Measurements from ENCODE around the gene MEI1. TPM values are rescaled to one million over a fixed set of nuclear protein-coding genes. Genes with fewer than 3 reads are reported as not detected.

The MEI1 gene
- total and polyA plus RNA-seq, 9 of the 15 experiments (the other 6 are each of a cell fraction or from before 2014, with no cell fraction given): 0.08 to 0.68 (median 0.18) TPM; not detected in 2

- ChIA-PET CTCF (ENCODE audit: low intra/inter-chr PET ratio) (no interaction called here), POLR2A (interaction anchor here (0.7 kb wide), 1 partner anchor 74 kb away, joined by 3 read pairs; no protein-coding TSS in a partner anchor)
- in situ Hi-C loops (cut with MboI) (loop anchor here (5.0 kb wide), 1 partner anchor 247 kb away; no protein-coding TSS in a partner anchor), intact Hi-C loops (cut with micrococcal nuclease) (loop anchor here (5.0 kb wide), 1 partner anchor 52 kb away; no protein-coding TSS in a partner anchor)
- Histone ChIP-seq H3K4me1 (replicated peaks in 1 of 2; ENCODE audit: control insufficient read depth in 2 of 2, insufficient read depth in 2 of 2, low read length in 2 of 2) (peaks cover 2 to 18% of the 10 kb centered on the region in 2 experiments; a peak in 3 of 5 replicates), H3K79me2 (ENCODE audit: control insufficient read depth, insufficient read depth, low read length) (no peaks in the 10 kb centered on the region), H2AFZ (ENCODE audit: low read depth, low read length) (no peak overlapping the region), H3K4me3 (no peak overlapping the region), H3K36me3 (ENCODE audit: control insufficient read depth, insufficient read depth, low read length) (peaks cover 9% of the 10 kb centered on the region; the same call in 2 of the 3 replicates), H4K20me1 (replicated peaks; ENCODE audit: control insufficient read depth, insufficient read depth, low read length) (no peaks in the 10 kb centered on the region; the same call in 1 of the 2 replicates), H3K27ac (ENCODE audit: extremely low read depth, low read depth, low read length) (no peak overlapping the region), H3K9ac (ENCODE audit: insufficient read depth in 1 of 2, low read depth in 2 of 2, low read length in 2 of 2) (no peak overlapping the region), H3K27me3 (ENCODE audit: control insufficient read depth in 2 of 2, insufficient read depth in 2 of 2, low read length in 2 of 2) (no peaks in the 10 kb centered on the region), H3K4me2 (ENCODE audit: insufficient read depth, low read length) (no peak overlapping the region), H3K9me3 (replicated peaks; ENCODE audit: control insufficient read depth, insufficient read depth, low read depth, low read length) (no peaks in the 10 kb centered on the region), H3K9me1 (ENCODE audit: control insufficient read depth, insufficient read depth, low read length) (no peaks in the 10 kb centered on the region)
- no TSS peak for BruUV-seq (replicated peaks)
- ATAC-seq (no peak), FAIRE-seq (no peak), DNase-seq (ENCODE audit: extremely low read depth in 1 of 4, low spot score in 3 of 4) (no peak)
- 37% methylated on average over 2 of the region's 2 CpGs for WGBS (ENCODE audit: insufficient coverage, low coverage, missing lambda C conversion rate)
- TF ChIP-seq NCOA2 (IDR thresholded peaks at IDR 0.05; ENCODE audit: partially characterized antibody in 2 of 2): no peak
- no peak for TF ChIP-seq CBFB (CRISPR knock-in tag; IDR thresholded peaks at IDR 0.05)
- TF ChIP-seq TAF15 (IDR thresholded peaks at IDR 0.05; ENCODE audit: low read depth, low read length): no peak
- no peak for TF ChIP-seq ZNF584 (CRISPR knock-in tag; IDR thresholded peaks at IDR 0.05; ENCODE audit: low read depth)
- TF ChIP-seq MTA3 (IDR thresholded peaks at IDR 0.05; ENCODE audit: borderline replicate concordance): no peak
- TF ChIP-seq NEUROD1 (IDR thresholded peaks at IDR 0.05; ENCODE audit: borderline replicate concordance, low read depth, low read length, partially characterized antibody): no peak
- no peak for TF ChIP-seq HIVEP1 (CRISPR knock-in tag; IDR thresholded peaks at IDR 0.05)
- TF ChIP-seq PHB (CRISPR knock-in tag; IDR thresholded peaks at IDR 0.05): no peak
- TF ChIP-seq FOXJ3 (CRISPR knock-in tag; IDR thresholded peaks at IDR 0.05): no peak
- no peak for TF ChIP-seq TCF15 (CRISPR knock-in tag; IDR thresholded peaks at IDR 0.05)
- no peak for TF ChIP-seq ZHX1 (conservative IDR thresholded peaks at IDR 0.05; ENCODE audit: low read length)
- TF ChIP-seq ZNF445 (CRISPR knock-in tag; IDR thresholded peaks at IDR 0.05; ENCODE audit: low read depth): no peak
- no peak for TF ChIP-seq EP400 (IDR thresholded peaks at IDR 0.05)
- no peak for TF ChIP-seq ZNF512 (tag; IDR thresholded peaks at IDR 0.05)
Measured at GRCh38 chr22:41695211-41695610, 4.1 kb upstream of the MEI1 start.

Measured in K562 (cell line).